Omental fat pad (tissue), 4 donors: ENCODE results near the gene HOXB1. TPM values are rescaled to one million over a fixed set of nuclear protein-coding genes. Genes with fewer than 3 reads are reported as not detected.
"Not testable (repeated sequence)": the region's sequence is repeated elsewhere in the genome, so short reads cannot be mapped to it uniquely, and the experiment has no call there.

ENCODE experiments used
- ATAC-seq: fragments of 150-250 bp; one replicate; pipeline ENCODE4 v1.9.1; 2016; ENCODE audit warnings: mild to moderate bottlenecking, moderate library complexity; ENCODE audit not compliant: low FRiP score
- DNase-seq: peaks from one replicate; pipeline ENCODE4 v3.0.0-alpha.2; 2019; ENCODE audit warnings: low spot score
- CTCF ChIP-seq, 3 donors: fragments of 450-650 bp; IDR thresholded peaks; one replicate each; pipeline ENCODE4 v1.5.1; 2016 to 2017; ENCODE audit warnings: antibody characterized with exemption in 3 of 3, mild to moderate bottlenecking in 3 of 3, moderate library complexity in 2 of 3
- total RNA-seq, 4 donors: library from RNA; depleted of rRNA; stranded (reverse); fragments of >200 nt; gene quantifications; one replicate each; pipeline ENCODE4 v1.1.0, GENCODE V29; 2016

The HOXB1 gene
- total RNA-seq, 4 donors from 2014 or later = not detected

GRCh38 chr17:48541036-48541576 is 10.3 kb upstream of the HOXB1 start:
- DNase-seq (no peak), ATAC-seq (no peak)

GRCh38 chr17:48540213-48540612 is 9.4 kb upstream of the HOXB1 start:
- ATAC-seq = no peak
- no peak for DNase-seq
- TF ChIP-seq CTCF (IDR thresholded peaks at IDR 0.05) = no peak

More at GRCh38 chr17:48541036-48541576, 10.3 kb upstream of the HOXB1 start:
- no peak for TF ChIP-seq CTCF (IDR thresholded peaks at IDR 0.05)

- TF ChIP-seq CTCF (IDR thresholded peaks at IDR 0.05) = no peak
- DNase-seq (no peak), ATAC-seq (peak; percentile 17)
These were observed 8.4 kb upstream of the HOXB1 start for GRCh38 chr17:48539177-48539576.

GRCh38 chr17:48537316-48537715 is 6.5 kb upstream of the HOXB1 start:
- no peak for DNase-seq
- TF ChIP-seq CTCF (IDR thresholded peaks at IDR 0.05) = no peak
- no peak for ATAC-seq

- DNase-seq, ATAC-seq: not testable (repeated sequence)
These were observed 5.2 kb upstream of the HOXB1 start for GRCh38 chr17:48535793-48536559.

GRCh38 chr17:48532261-48532660 is 1.4 kb upstream of the HOXB1 start:
- no peak for ATAC-seq
- no peak for DNase-seq
- no peak for TF ChIP-seq CTCF (IDR thresholded peaks at IDR 0.05)

GRCh38 chr17:48530208-48530886 is 464 bp downstream of the HOXB1 start:
- no peak for TF ChIP-seq CTCF (IDR thresholded peaks at IDR 0.05)
- ATAC-seq (no peak), DNase-seq (no peak)
